ENCODE measurements around the gene FBXW5. TPM values are rescaled to one million over a fixed set of nuclear protein-coding genes. Genes with fewer than 3 reads are reported as not detected.
A peak's percentile ranks its signal among the peaks of the same experiment; 100 is the strongest.

The FBXW5 gene
- total and polyA plus RNA-seq, 10 of the 15 experiments (the other 5 are each of a cell fraction or from before 2014, with no cell fraction given) = 0.21 to 97.3 (median 44.5) TPM

DNA sequence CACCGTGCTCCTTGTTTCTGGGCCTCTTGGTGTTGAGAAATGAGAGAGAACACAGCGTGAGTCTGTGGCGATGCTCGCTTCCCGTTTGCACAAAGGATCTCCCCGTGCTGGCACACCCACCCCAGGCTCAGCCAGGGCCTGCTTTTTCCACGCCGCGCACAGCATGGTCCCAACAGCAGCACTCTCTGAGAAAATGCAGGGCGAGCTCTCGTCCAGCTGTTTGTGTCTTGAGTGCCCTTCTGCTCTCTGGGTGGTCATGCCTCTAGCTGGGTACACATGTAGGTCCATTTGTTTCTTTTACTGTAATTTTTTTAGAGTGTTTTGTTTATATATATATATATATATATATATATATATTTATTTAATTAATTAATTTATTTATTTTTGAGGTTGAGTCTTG is 26.6 kb downstream of the FBXW5 start (continued):
- TF ChIP-seq, protein P1, sequence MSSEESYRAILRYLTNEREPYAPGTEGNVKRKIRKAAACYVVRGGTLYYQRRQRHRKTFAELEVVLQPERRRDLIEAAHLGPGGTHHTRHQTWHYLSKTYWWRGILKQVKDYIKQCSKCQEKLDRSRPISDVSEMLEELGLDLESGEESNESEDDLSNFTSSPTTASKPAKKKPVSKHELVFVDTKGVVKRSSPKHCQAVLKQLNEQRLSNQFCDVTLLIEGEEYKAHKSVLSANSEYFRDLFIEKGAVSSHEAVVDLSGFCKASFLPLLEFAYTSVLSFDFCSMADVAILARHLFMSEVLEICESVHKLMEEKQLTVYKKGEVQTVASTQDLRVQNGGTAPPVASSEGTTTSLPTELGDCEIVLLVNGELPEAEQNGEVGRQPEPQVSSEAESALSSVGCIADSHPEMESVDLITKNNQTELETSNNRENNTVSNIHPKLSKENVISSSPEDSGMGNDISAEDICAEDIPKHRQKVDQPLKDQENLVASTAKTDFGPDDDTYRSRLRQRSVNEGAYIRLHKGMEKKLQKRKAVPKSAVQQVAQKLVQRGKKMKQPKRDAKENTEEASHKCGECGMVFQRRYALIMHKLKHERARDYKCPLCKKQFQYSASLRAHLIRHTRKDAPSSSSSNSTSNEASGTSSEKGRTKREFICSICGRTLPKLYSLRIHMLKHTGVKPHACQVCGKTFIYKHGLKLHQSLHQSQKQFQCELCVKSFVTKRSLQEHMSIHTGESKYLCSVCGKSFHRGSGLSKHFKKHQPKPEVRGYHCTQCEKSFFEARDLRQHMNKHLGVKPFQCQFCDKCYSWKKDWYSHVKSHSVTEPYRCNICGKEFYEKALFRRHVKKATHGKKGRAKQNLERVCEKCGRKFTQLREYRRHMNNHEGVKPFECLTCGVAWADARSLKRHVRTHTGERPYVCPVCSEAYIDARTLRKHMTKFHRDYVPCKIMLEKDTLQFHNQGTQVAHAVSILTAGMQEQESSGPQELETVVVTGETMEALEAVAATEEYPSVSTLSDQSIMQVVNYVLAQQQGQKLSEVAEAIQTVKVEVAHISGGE (CRISPR knock-in tag; IDR thresholded peaks at IDR 0.05) = no peak
- TF ChIP-seq, protein P2, sequence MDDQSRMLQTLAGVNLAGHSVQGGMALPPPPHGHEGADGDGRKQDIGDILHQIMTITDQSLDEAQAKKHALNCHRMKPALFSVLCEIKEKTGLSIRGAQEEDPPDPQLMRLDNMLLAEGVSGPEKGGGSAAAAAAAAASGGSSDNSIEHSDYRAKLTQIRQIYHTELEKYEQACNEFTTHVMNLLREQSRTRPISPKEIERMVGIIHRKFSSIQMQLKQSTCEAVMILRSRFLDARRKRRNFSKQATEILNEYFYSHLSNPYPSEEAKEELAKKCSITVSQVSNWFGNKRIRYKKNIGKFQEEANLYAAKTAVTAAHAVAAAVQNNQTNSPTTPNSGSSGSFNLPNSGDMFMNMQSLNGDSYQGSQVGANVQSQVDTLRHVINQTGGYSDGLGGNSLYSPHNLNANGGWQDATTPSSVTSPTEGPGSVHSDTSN (IDR thresholded peaks at IDR 0.05; ENCODE audit: insufficient replicate concordance, low read depth, low read length) = no peak
- no peak for TF ChIP-seq SIN3A (IDR thresholded peaks at IDR 0.05; ENCODE audit: low read depth, low read length)

DNA sequence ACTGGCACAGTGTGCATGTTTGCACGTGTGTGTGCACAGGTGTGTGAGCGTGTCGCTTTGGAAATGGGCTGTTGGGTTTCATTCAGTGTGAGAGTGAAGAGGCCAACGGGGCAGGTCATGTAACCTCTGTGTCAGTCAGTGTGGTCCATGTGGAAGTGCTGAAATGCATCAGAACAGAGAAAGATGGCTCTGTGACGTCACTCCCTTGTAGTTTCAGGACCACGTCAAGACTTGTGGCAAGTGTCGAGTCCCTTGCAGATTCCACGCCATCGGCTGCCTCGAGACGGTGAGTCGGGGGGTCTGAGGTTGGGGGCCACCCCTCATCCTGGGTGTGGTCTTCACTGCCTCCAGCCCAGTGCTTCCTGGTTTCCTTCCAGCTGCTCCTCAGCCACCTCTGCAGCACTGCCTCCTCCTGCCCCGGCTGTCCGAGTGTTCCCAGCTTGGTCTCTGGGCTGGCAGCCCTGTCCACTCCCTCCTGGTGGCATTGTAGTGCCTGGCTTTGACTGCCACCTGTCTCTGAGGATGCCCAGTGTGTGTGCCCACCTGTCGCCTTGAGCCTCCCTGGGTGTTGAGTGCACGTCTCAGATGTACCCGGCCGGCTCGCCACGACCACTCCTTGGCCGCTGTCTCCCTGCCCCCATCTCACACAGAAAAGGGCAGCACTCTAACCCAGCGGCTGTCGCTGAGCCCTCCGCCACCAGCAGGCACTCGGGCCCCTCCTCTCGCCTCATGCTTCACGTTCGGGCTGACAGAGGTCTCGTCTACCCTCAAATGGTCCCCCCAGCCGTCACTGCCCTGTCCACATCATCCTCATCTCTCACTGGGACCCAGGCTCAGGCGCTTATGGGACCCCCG is 28.0 kb downstream of the FBXW5 start:
- SMC1A ChIA-PET (ENCODE audit: uncharacterized antibody, unreplicated experiment) = no interaction called here
- no peak overlapping the region for H3K27ac ChIP-seq (ENCODE audit: control insufficient read depth, insufficient read depth)
- intact Hi-C loops (cut with micrococcal nuclease; ENCODE audit: unreplicated experiment) = no loop called here
- TF ChIP-seq CREM (IDR thresholded peaks at IDR 0.05; ENCODE audit: low read depth) = peak; percentile 21; the same call in 1 of the 2 replicates
- TF ChIP-seq HDAC2 (IDR thresholded peaks at IDR 0.05) = no peak
- TF ChIP-seq POLR2A (IDR thresholded peaks at IDR 0.05; ENCODE audit: low read depth, low read length) = peak; percentile 5; the same call in 1 of the 2 replicates
- no peaks in the 10 kb centered on the region for H3K9me3 ChIP-seq (replicated peaks; ENCODE audit: control insufficient read depth, insufficient read depth, low read length)
- no peak overlapping the region for H3K4me2 ChIP-seq (ENCODE audit: control insufficient read depth, insufficient read depth)
- H3K4me1 ChIP-seq (ENCODE audit: control insufficient read depth, insufficient read depth, low read length) = no peaks in the 10 kb centered on the region
- DNase-seq (ENCODE audit: low read depth, low spot score) (no peak), ATAC-seq (no peak), FAIRE-seq (no peak)
- H3K27me3 ChIP-seq (replicated peaks in 1 of 2; ENCODE audit: control insufficient read depth in 2 of 2, insufficient read depth in 2 of 2, low read length in 1 of 2) = no peaks in the 10 kb centered on the region
- no peaks in the 10 kb centered on the region; the same call in 1 of the 2 replicates for H4K20me1 ChIP-seq (ENCODE audit: control insufficient read depth, insufficient read depth)
- peaks cover 33 to 42% of the 10 kb centered on the region in 2 experiments for H3K36me3 ChIP-seq (ENCODE audit: control insufficient read depth in 2 of 2, insufficient read depth in 2 of 2, low read length in 1 of 2)
- POLR2A ChIA-PET = no interaction called here
- H3K79me2 ChIP-seq (ENCODE audit: control insufficient read depth, insufficient read depth, low read length) = no peaks in the 10 kb centered on the region
- 89% methylated on average over 32 of the region's 32 CpGs for WGBS (ENCODE audit: insufficient coverage, insufficient replicate concordance, low lambda C conversion rate, missing lambda C conversion rate)
- in situ Hi-C loops (cut with MboI) = no loop called here
- no peak overlapping the region for H3K9ac ChIP-seq (ENCODE audit: control insufficient read depth, insufficient read depth, low read length)
- no peak overlapping the region for H3K4me3 ChIP-seq
- no TSS peak for BruUV-seq (replicated peaks)
- H2AFZ ChIP-seq (ENCODE audit: control insufficient read depth, low read depth, low read length) = no peak overlapping the region
- CTCF ChIA-PET = no interaction called here
- RAD21 ChIA-PET (ENCODE audit: unreplicated experiment) = no interaction called here
